ENCODE results near the gene AP5S1. TPM values are rescaled to one million over a fixed set of nuclear protein-coding genes. Genes with fewer than 3 reads are reported as not detected.

Gene AP5S1
- total and polyA plus RNA-seq, 2 of the 4 experiments (the other 2 are of a cell fraction) = 10.1 to 11.7 TPM

GRCh38 chr20:3804254-3804751 lies 16.0 kb upstream of the AP5S1 start:
- H4K20me1 ChIP-seq (ENCODE audit: insufficient read depth, low read length) = no peaks in the 10 kb centered on the region
- in situ Hi-C loops (cut with MboI; ENCODE audit: low sequenced_read_pairs) (no loop called here), intact Hi-C loops (cut with micrococcal nuclease) (no loop called here), dilution Hi-C loops (cut with HindIII; ENCODE audit: low sequenced_read_pairs, unreplicated experiment) (no loop called here)
- no peak overlapping the region for H4K5ac ChIP-seq (ENCODE audit: low read depth, low read length)
- H3K14ac ChIP-seq (replicated peaks; ENCODE audit: low read depth, low read length) = no peak overlapping the region
- H3K79me1 ChIP-seq (ENCODE audit: low read depth in 1 of 2, low read length in 2 of 2) = peaks cover 19 to 86% of the 10 kb centered on the region in 2 experiments
- peak overlapping the region; percentile 56; the same call in 1 of the 2 replicates for H3K4ac ChIP-seq (ENCODE audit: low read depth, low read length)
- no peak overlapping the region for H3K4me3 ChIP-seq (ENCODE audit: insufficient read depth, low read depth, low read length)
- ChIA-PET POLR2A (ENCODE audit: unreplicated experiment) (no interaction called here), CTCF (interaction anchor here (1.3 kb wide), 1 partner anchor 14 kb away, joined by 4 read pairs; no protein-coding TSS in a partner anchor)
- H2BK15ac ChIP-seq (ENCODE audit: low read depth, low read length) = 0 out of 3 replicates have a peak overlapping the region, but pooled peaks have one; percentile 51
- peaks cover 64% of the 10 kb centered on the region for H3K36me3 ChIP-seq (ENCODE audit: control insufficient read depth, insufficient read depth, low read length)
- H3K9me3 ChIP-seq (ENCODE audit: control insufficient read depth, insufficient read depth, low read length) = no peaks in the 10 kb centered on the region
- no peak overlapping the region for H3K9ac ChIP-seq (ENCODE audit: low read depth, low read length)
- H2BK5ac ChIP-seq (ENCODE audit: low read depth, low read length, poor library complexity, severe bottlenecking) = peak overlapping the region; percentile 29
- H3K23ac ChIP-seq (ENCODE audit: low read depth, low read length) = no peak overlapping the region
- H2AFZ ChIP-seq (replicated peaks; ENCODE audit: low read length, poor library complexity) = no peak overlapping the region
- no peak overlapping the region for H3K56ac ChIP-seq (ENCODE audit: extremely low read depth, insufficient read depth, low read length)
- H3K9me1 ChIP-seq (ENCODE audit: insufficient read depth, low read length) = peaks cover 32% of the 10 kb centered on the region
- no peak overlapping the region for H3K18ac ChIP-seq (ENCODE audit: low read depth, low read length)
- peak overlapping the region; percentile 86 for H2AK9ac ChIP-seq (replicated peaks; ENCODE audit: low read depth, low read length, poor library complexity)
- WGBS, 2 experiments (ENCODE audit: extremely low coverage in 2 of 2, insufficient read length in 1 of 2) = 100% methylated on average over 3 of the region's 11 CpGs; no CpG with 5 or more reads in 1 of the 2 experiments
- peak overlapping the region; percentile 51 for H2BK120ac ChIP-seq (ENCODE audit: low read depth, low read length)
- H3K4me2 ChIP-seq (ENCODE audit: low read depth, low read length) = no peak overlapping the region
- H4K8ac ChIP-seq (ENCODE audit: low read depth in 2 of 2, low read length in 2 of 2) = no peak overlapping the region
- H2AK5ac ChIP-seq (ENCODE audit: low read depth, low read length) = peak overlapping the region; percentile 4; the same call in 1 of the 2 replicates
- H3K4me1 ChIP-seq (ENCODE audit: control insufficient read depth, insufficient read depth, low read length) = peaks cover 31% of the 10 kb centered on the region
- peak overlapping the region; percentile 51; the same call in 1 of the 2 replicates for H4K91ac ChIP-seq (ENCODE audit: insufficient read depth, low read depth, low read length)
- H3K27ac ChIP-seq (ENCODE audit: insufficient read depth, low read length) = peak overlapping the region; percentile 18; the same call in 1 of the 2 replicates
- TF ChIP-seq ELK1 (IDR thresholded peaks at IDR 0.05; ENCODE audit: borderline replicate concordance, low read depth, low read length) = no peak
- TF ChIP-seq CEBPB (IDR thresholded peaks at IDR 0.05; ENCODE audit: low read depth, low read length) = peak; percentile 50
- H3K27me3 ChIP-seq (ENCODE audit: control insufficient read depth, insufficient read depth, low read length) = no peaks in the 10 kb centered on the region
- ATAC-seq (ENCODE audit: low read depth) (no peak), DNase-seq (no peak)
- BruUV-seq (replicated peaks) = no TSS peak
- H2BK20ac ChIP-seq (ENCODE audit: low read depth, low read length) = peak overlapping the region; percentile 52; the same call in 1 of the 2 replicates

All from IMR-90 (cell line).